WTC11 (cell line): ENCODE results near the gene SLIT1.

Source experiments
- ATF1 ChIP-seq: sonication (generic); formaldehyde crosslinking; IDR thresholded peaks from 2 replicates; pipeline ENCODE4 v1.8.1; 2023; ENCODE audit warnings: mild to moderate bottlenecking, moderate library complexity, missing genetic modification reagents
- ATF2 ChIP-seq: sonication (generic); formaldehyde crosslinking; IDR thresholded peaks from 2 replicates; pipeline ENCODE4 v1.8.1; 2022; ENCODE audit warnings: low read depth, missing genetic modification reagents, borderline replicate concordance
- CTCF ChIP-seq: fragments of 200-600 bp; IDR thresholded peaks from 2 replicates; pipeline ENCODE4 v1.8.0; 2022; ENCODE audit warnings: antibody characterized with exemption
- JUN ChIP-seq: sonication (generic); formaldehyde crosslinking; IDR thresholded peaks from 2 replicates; pipeline ENCODE4 v1.8.0; 2023; ENCODE audit warnings: mild to moderate bottlenecking, missing genetic modification reagents
- NFE2L1 ChIP-seq: sonication (generic); formaldehyde crosslinking; IDR thresholded peaks from 2 replicates; pipeline ENCODE4 v1.8.1; 2023; ENCODE audit warnings: missing genetic modification reagents
- PREB ChIP-seq: sonication (generic); formaldehyde crosslinking; IDR thresholded peaks from 2 replicates; pipeline ENCODE4 v1.8.1; 2022; ENCODE audit warnings: mild to moderate bottlenecking, missing genetic modification reagents, moderate library complexity, borderline replicate concordance
- USF2 ChIP-seq: sonication (generic); formaldehyde crosslinking; IDR thresholded peaks from 2 replicates; pipeline ENCODE4 v1.8.1; 2023; ENCODE audit warnings: mild to moderate bottlenecking, missing genetic modification reagents, moderate library complexity
- ZNF532 ChIP-seq: fragments of 250-450 bp; sonication (Bioruptor Pico); IDR thresholded peaks from 2 replicates; pipeline ENCODE4 v1.9.0; 2021; ENCODE audit warnings: mild to moderate bottlenecking, borderline replicate concordance

GRCh38 chr10:97222326-97222961 is 36.7 kb upstream of the SLIT1 start:
- TF ChIP-seq CTCF: no peak
- no peak for TF ChIP-seq JUN (CRISPR knock-in tag)
- no peak for TF ChIP-seq ZNF532 (CRISPR knock-in tag)
- TF ChIP-seq PREB (CRISPR knock-in tag): no peak
- TF ChIP-seq ATF2 (CRISPR knock-in tag): no peak
- TF ChIP-seq ATF1 (CRISPR knock-in tag): no peak
- no peak for TF ChIP-seq USF2
- no peak for TF ChIP-seq NFE2L1
